GM12878 (cell line): Measurements from ENCODE around the gene UXT. TPM values are rescaled to one million over a fixed set of nuclear protein-coding genes. Genes with fewer than 3 reads are reported as not detected.

Source experiments
- ATAC-seq: fragments of 200-7000 bp; cut with Tn5 transposase; 3 replicates; pipeline ENCODE4 v1.9.1; 2020; ENCODE audit warnings: mild to moderate bottlenecking, moderate library complexity
- BruUV-seq: library from RNA; stranded (reverse); fragments of 400-500 nt; replicated peaks from 2 replicates; lab custom pipeline; 2021; lab: Mats Ljungman, UMichigan
- CTCF ChIA-PET: fragments of 300-600 bp; sonication (Branson Sonifier 250); formaldehyde crosslinking; extraction: SDS; loops from one replicate; lab custom pipeline; 2021; ENCODE audit warnings: inconsistent platforms; lab: Yijun Ruan, JAX
- POLR2A ChIA-PET: fragments of 350-600 bp; formaldehyde crosslinking; extraction: SDS; loops from one replicate; lab custom pipeline; 2021; ENCODE audit warnings: inconsistent platforms; lab: Charles Lee
- RAD21 ChIA-PET: fragments of 300-600 bp; sonication (Branson Sonifier 250); formaldehyde crosslinking; loops from one replicate; lab custom pipeline; 2023; ENCODE audit warnings: antibody characterized with exemption; ENCODE audit not compliant: unreplicated experiment; lab: Charles Lee
- SMC1A ChIA-PET: fragments of 300-600 bp; sonication (Branson Sonifier 250); formaldehyde crosslinking; loops from one replicate; lab custom pipeline; 2023; ENCODE audit not compliant: unreplicated experiment, uncharacterized antibody; lab: Charles Lee
- DNase-seq: peaks from one replicate; pipeline ENCODE4 v3.0.0-alpha.2; 2011; ENCODE audit warnings: low read depth, low spot score
- FAIRE-seq: peaks from 3 replicates; lab custom pipeline; 2011; peaks lifted over from hg19 to GRCh38; lab: Jason Lieb, UNC
- H2AFZ ChIP-seq: 2 replicates; pipeline ENCODE4 v1.6.0; 2011; ENCODE audit warnings: low read depth, low read length, control low read depth; ENCODE audit not compliant: control insufficient read depth
- H3K27ac ChIP-seq: 2 replicates; pipeline ENCODE4 v1.5.1; 2011; ENCODE audit warnings: control low read depth; ENCODE audit not compliant: control insufficient read depth, insufficient read depth
- H3K27me3 ChIP-seq, 2 experiments: replicated peaks in 1 of 2; 2 replicates each; pipeline versions ENCODE4 v1.6.0 to v1.6.1; 2011; ENCODE audit warnings: low read length in 1 of 2; ENCODE audit not compliant: control insufficient read depth in 2 of 2, insufficient read depth in 2 of 2
- H3K36me3 ChIP-seq, 2 experiments: 2 replicates each; pipeline ENCODE4 v1.5.1; 2011; ENCODE audit warnings: low read length in 1 of 2; ENCODE audit not compliant: control insufficient read depth in 2 of 2, insufficient read depth in 2 of 2
- H3K4me1 ChIP-seq: 2 replicates; pipeline ENCODE4 v1.6.1; 2011; ENCODE audit warnings: mild to moderate bottlenecking, low read length, moderate library complexity, mixed read lengths; ENCODE audit not compliant: control insufficient read depth, insufficient read depth
- H3K4me2 ChIP-seq: 2 replicates; pipeline ENCODE4 v1.6.0; 2011; ENCODE audit warnings: control low read depth; ENCODE audit not compliant: control insufficient read depth, insufficient read depth
- H3K4me3 ChIP-seq: fragments of 200-600 bp; sonication (generic); 2 replicates; pipeline ENCODE4 v1.5.1; 2016
- H3K79me2 ChIP-seq: 2 replicates; pipeline ENCODE4 v1.6.0; 2011; ENCODE audit warnings: low read length; ENCODE audit not compliant: control insufficient read depth, insufficient read depth
- H3K9ac ChIP-seq: 2 replicates; pipeline ENCODE4 v1.8.0; 2011; ENCODE audit warnings: low read length, control low read depth, mixed read lengths; ENCODE audit not compliant: control insufficient read depth, insufficient read depth
- H3K9me3 ChIP-seq: replicated peaks from 3 replicates; pipeline ENCODE4 v1.5.1; 2011; ENCODE audit warnings: mild to moderate bottlenecking, low read length; ENCODE audit not compliant: control insufficient read depth, insufficient read depth
- H4K20me1 ChIP-seq: 2 replicates; pipeline ENCODE4 v1.6.0; 2011; ENCODE audit not compliant: control insufficient read depth, insufficient read depth
- BHLHE40 ChIP-seq, 2 experiments: fragments of 450-650 bp in 1 of 2; IDR thresholded peaks; 2 replicates each; pipeline ENCODE4 v1.6.1; 2011 to 2017; ENCODE audit warnings: low read depth in 2 of 2, borderline replicate concordance in 1 of 2, improper control_type of control experiment in 1 of 2, low read length in 1 of 2, mild to moderate bottlenecking in 1 of 2
- DPF2 ChIP-seq: fragments of 450-650 bp; IDR thresholded peaks from 2 replicates; pipeline ENCODE4 v1.6.1; 2017; ENCODE audit warnings: mild to moderate bottlenecking
- FOS ChIP-seq: IDR thresholded peaks from 3 replicates; pipeline ENCODE4 v1.6.1; 2011; ENCODE audit warnings: borderline replicate concordance; ENCODE audit not compliant: insufficient read length; ENCODE audit errors: extremely low read depth
- GATAD2B ChIP-seq: fragments of 450-650 bp; conservative IDR thresholded peaks from 2 replicates; pipeline ENCODE4 v1.6.1; 2017; ENCODE audit warnings: low read depth, mild to moderate bottlenecking, moderate library complexity
- MYC ChIP-seq: IDR thresholded peaks from 2 replicates; pipeline ENCODE4 v1.6.1; 2011; ENCODE audit warnings: mild to moderate bottlenecking, low read length, moderate library complexity, inconsistent platforms; ENCODE audit not compliant: insufficient read depth, insufficient replicate concordance, insufficient read length, severe bottlenecking
- RFX5 ChIP-seq: IDR thresholded peaks from 2 replicates; pipeline ENCODE4 v1.6.1; 2011; ENCODE audit warnings: low read depth, low read length, improper control_type of control experiment
- WGBS: methylation state at CpG from one replicate; pipeline ENCODE4 v1.1.6; 2016; ENCODE audit warnings: low lambda C conversion rate; ENCODE audit not compliant: insufficient replicate concordance, insufficient coverage; ENCODE audit errors: missing lambda C conversion rate; 5-methylcytosine and 5-hydroxymethylcytosine counted together
- in situ Hi-C: fragments of 300-500 bp; cut with MboI; formaldehyde crosslinking; loops from 9 replicates; pipeline ENCODE4 v1.14.3; 2018; ENCODE audit warnings: mixed read lengths
- intact Hi-C: fragments of 100-400 bp; cut with micrococcal nuclease; formaldehyde crosslinking; loops from one replicate; pipeline ENCODE4 v1.14.2; 2022; ENCODE audit not compliant: unreplicated experiment
- polyA plus RNA-seq, 11 experiments: library from polyadenylated mRNA; depleted of rRNA in 4 of 11; unstranded in 6 of 11; stranded (reverse) in 5 of 11; fragments of >200 nt; fragmentation: Nextera tagmentation in 4 of 11; fragmentation: Illumina TruSeq in 1 of 11; extraction: Ambion mirVana in 4 of 11; extraction: Trizol in 1 of 11; gene quantifications; 1 replicate in 1 of 11; 2 replicates in 10 of 11; pipeline versions ENCODE4 v1.2.1 to v1.2.3, GENCODE V29; 2011 to 2016; ENCODE audit warnings: inconsistent platforms in 2 of 11, missing spikeins in 2 of 11, low read depth in 1 of 11
- total RNA-seq, 4 experiments: library from RNA; depleted of rRNA in 3 of 4; stranded (reverse); fragments of >200 nt in 3 of 4; fragmentation: Illumina TruSeq in 1 of 4; extraction: Trizol in 1 of 4; gene quantifications; 2 replicates each; pipeline versions ENCODE4 v1.2.1 to v1.2.3, GENCODE V29; 2013 to 2021
- TF ChIP-seq, protein P1 (sequence below): fragments of 450-650 bp; IDR thresholded peaks from 2 replicates; pipeline ENCODE4 v1.6.1; 2017; ENCODE audit warnings: mild to moderate bottlenecking
- TF ChIP-seq, protein P2 (sequence below): IDR thresholded peaks from 2 replicates; pipeline ENCODE4 v1.6.1; 2011; ENCODE audit warnings: mild to moderate bottlenecking, low read depth, low read length, moderate library complexity; ENCODE audit not compliant: insufficient replicate concordance

Gene UXT
- total and polyA plus RNA-seq, 10 of the 15 experiments (the other 5 are each of a cell fraction or from before 2014, with no cell fraction given) = 105 to 245 (median 206) TPM

DNA sequence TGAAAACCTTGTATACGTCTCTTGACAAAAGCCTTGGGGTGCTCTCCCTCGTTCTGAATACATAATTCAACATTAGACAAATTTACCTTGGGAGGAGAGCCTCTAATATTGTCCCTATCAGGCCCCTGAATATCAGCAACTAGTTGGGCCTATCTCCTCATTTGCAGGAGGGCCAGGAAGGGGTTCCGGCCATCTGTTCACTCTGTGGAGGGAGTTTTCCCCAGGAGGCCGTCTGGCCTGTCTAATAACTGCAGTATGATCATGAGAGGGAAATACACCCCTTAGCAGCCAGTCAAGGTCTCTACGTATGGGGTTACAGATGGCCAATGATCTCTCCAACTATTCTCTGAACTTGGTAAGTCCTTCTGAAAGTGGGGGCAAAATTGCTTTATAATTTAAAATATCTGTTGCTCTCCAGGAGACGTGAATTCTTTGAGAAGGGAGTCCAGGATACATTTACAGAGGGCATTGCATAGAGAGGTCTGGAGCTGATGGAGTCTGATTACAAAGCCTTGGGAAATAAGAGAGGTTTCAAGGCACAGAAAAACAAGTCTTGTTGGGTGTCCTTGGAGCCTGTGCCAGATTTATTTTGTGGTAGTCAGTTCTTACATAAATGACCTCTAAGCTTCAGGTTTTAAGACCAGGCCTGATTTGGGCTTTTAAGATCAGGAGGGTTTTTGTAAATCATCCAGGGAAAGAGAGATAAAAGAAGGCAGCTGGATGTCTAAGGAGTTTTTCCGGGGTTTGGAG, 48.2 kb upstream of the UXT start:
- in situ Hi-C loops = no loop called here
- Histone ChIP-seq H3K9me3 (no peaks in the 10 kb centered on the region), H2AFZ (no peak overlapping the region), H3K79me2 (no peaks in the 10 kb centered on the region), H3K9ac (no peak overlapping the region), H3K4me3 (no peak overlapping the region), H3K27ac (no peak overlapping the region), H3K27me3 (no peaks in the 10 kb centered on the region)
- POLR2A ChIA-PET = no interaction called here
- WGBS = 16% methylated on average over 7 of the region's 7 CpGs
- FAIRE-seq (no peak), DNase-seq (no peak)
- intact Hi-C loops = no loop called here
- RAD21 ChIA-PET = no interaction called here
- CTCF ChIA-PET = no interaction called here
- no peak for TF ChIP-seq MYC
- TF ChIP-seq DPF2 = no peak
- TF ChIP-seq, protein P1, sequence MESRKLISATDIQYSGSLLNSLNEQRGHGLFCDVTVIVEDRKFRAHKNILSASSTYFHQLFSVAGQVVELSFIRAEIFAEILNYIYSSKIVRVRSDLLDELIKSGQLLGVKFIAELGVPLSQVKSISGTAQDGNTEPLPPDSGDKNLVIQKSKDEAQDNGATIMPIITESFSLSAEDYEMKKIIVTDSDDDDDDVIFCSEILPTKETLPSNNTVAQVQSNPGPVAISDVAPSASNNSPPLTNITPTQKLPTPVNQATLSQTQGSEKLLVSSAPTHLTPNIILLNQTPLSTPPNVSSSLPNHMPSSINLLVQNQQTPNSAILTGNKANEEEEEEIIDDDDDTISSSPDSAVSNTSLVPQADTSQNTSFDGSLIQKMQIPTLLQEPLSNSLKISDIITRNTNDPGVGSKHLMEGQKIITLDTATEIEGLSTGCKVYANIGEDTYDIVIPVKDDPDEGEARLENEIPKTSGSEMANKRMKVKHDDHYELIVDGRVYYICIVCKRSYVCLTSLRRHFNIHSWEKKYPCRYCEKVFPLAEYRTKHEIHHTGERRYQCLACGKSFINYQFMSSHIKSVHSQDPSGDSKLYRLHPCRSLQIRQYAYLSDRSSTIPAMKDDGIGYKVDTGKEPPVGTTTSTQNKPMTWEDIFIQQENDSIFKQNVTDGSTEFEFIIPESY = no peak
- no peak for TF ChIP-seq RFX5
- TF ChIP-seq GATAD2B = no peak
- TF ChIP-seq, protein P2, sequence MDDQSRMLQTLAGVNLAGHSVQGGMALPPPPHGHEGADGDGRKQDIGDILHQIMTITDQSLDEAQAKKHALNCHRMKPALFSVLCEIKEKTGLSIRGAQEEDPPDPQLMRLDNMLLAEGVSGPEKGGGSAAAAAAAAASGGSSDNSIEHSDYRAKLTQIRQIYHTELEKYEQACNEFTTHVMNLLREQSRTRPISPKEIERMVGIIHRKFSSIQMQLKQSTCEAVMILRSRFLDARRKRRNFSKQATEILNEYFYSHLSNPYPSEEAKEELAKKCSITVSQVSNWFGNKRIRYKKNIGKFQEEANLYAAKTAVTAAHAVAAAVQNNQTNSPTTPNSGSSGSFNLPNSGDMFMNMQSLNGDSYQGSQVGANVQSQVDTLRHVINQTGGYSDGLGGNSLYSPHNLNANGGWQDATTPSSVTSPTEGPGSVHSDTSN = no peak
- no peak for TF ChIP-seq FOS
- no peak for TF ChIP-seq BHLHE40 (IDR thresholded peaks at IDR 0.05; ENCODE audit: borderline replicate concordance in 1 of 2, low read depth in 2 of 2, low read length in 1 of 2)
- TF ChIP-seq, all 136 proteins: peak for 0
- Histone ChIP-seq H3K36me3 (no peaks in the 10 kb centered on the region), H3K4me2 (no peak overlapping the region), H3K4me1 (no peaks in the 10 kb centered on the region), H4K20me1 (no peaks in the 10 kb centered on the region)
- ATAC-seq = no peak
- BruUV-seq = no TSS peak
- SMC1A ChIA-PET = no interaction called here
